GM18499 (cell line): ENCODE data around the gene DRGX.

Experiments used
- ATAC-seq: cut with Tn5 transposase; IDR thresholded peaks from one replicate; pipeline ENCODE4 v1.9.1; 2021; ENCODE audit warnings: moderate number of reproducible peaks; ENCODE audit not compliant: insufficient read depth, unreplicated experiment

DRGX gene

DNA sequence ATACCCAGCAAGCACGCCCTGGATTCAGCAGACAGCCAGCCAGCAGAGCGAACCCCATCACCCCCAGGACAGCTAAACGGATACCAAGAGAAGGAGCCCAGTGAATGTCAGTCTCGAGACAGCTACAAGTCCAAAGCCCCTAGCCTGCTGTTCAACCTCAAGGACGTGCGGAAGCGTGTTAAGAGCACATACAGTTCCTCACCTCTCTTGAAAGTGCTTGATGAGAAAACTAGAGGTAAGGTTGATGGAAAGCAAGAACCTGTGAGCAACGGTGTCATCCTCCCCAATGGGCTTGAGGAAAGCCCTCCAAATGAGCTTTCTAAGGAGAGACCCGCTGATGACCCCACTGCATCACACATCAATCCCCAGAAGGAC, 72.0 kb downstream of the DRGX start:
- ATAC-seq: no peak

DNA sequence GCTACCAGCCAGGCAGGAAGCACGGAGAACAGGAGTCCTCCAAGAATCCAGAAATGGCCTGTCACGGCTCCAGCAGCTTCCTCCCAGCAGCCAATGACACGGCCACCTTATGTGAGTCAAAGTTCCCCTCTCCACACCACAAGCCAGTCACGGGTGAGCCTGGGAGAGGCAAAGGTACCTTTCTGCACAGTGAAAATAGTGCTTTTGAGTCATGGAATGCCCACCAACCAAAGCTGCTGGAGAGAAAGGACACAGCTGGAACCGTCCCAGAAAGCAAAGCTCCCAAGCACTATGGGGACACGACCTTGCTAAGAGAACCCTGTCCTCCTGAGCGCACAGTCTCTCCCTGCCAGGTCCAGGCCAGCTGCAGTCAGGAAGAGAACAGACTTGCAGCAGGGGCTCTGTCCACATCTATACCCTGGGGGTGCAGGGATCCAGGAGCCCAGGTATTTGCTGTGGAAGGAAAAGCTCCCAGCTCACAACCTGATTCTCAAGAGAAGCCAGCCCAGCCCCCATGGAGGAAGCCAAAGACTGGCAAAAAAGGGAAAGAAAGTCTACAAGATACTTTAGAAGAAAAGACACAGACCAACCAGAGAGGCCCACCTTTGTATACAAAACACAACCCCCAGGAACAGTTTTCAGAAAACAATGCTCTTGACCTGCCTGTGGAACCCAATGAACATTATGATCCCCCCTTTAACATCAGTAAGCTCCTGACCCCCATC, 72.6 kb downstream of the DRGX start:
- ATAC-seq: no peak

DNA sequence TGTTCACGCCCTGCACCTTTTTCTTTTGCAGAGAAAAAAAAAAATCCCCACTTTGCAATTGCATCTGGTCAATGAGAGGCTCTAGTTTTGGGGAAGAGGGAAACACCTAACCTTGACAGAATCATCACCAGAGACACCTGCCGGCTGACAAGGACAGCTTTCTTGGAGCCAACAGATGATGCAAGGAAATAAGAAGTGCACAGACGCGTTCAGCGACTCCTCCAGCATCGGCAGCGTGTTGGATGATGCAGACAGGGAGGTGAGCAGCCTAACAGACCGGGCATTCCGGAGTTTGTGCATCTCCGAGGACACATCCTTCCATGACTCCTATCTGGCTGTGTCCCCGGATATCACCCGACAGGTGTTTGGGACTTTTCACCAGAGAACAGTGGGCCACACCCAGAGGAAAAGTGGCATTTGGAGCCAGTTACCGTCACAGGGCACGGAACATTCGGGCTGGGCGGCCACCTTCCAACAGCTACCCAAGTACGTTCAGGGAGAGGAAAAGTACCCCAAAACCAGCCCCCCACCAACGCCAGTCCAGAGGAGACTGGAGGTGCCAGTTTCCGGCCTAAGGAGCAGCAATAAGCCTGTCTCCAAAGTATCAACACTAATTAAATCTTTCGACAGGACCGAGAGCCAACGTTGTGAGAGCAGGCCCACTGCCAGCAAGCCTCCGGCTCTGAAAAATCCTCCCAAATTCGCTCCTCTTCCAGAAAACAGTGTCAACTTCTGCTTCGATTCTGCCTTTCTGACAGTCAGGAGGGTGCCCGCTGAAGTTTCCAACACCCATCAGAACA, 73.3 kb downstream of the DRGX start:
- ATAC-seq: no peak

DNA sequence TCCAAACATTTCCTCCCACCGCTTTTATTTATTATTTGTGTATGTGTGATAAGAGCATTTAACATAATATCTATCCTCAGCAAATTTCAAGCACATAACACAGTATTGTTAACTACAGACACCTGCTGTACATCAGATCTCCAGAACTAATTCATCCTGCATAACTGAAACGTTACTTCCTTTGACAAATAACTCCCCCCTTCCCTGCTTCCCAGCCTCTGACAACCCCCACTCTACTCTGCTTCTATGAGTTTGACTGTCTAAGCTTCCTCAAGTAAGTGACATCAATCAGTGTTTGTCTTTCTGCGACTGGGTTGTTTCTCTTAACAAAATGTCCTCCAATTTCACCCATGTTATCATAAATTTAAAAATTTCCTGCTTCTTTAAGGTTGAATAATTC, 74.9 kb downstream of the DRGX start:
- ATAC-seq: no peak

DNA sequence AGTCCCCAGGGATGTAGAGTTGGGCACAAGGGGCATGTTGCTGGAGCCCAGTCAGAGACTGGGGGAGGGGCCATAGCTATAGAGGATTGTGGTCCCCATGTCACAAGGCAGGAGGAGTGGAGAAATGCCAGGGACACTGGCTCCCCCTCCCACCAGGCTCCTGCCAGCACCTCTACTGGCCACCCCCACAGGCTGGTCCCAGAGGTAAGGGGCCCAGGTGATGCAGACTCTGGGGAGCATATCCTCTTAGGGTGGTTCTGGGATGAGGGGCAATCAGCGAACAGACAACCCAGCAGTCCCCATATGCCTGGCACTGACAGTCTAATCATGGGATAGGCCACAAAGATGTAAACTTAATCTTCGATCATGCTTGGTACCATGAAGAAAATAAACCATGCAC, 75.7 kb downstream of the DRGX start:
- no peak for ATAC-seq

DNA sequence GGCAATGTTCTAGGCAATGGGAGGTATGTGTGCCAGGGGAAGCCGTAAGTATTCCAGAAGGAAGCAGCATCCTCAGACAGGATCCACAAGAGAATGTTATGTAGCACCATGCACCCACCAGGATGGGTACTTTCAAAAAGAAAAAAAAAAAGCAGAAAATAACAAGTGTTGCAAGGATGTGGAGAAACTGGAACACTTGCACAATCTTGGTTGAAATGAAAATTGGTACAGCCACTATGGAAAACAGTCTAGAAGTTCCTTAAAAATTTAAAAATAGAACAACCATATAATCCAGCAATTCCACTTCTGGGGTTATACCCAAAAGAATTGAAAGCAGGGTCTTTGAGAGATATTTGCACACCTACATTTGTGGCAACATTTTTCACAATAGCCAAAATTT, 76.7 kb downstream of the DRGX start:
- no peak for ATAC-seq

DNA sequence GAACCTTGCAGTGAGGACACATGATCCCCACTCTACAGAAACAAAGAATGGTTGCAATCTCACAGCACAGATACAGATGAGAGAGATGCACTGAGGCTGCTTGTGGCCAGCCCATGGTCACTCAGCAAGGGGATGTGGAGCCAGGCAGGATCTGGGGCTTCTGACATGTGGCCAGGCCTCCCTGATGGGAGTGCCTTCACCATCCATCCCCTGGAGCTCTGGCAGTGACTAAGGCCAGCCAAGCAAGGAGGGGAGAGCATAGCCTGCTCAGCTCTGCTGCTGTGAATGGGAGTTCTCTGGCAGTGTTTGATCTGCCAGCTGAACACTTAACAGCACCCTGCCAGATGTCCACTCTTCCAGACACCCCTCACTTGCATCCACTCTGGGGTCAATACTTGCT, 77.1 kb downstream of the DRGX start:
- no peak for ATAC-seq

DNA sequence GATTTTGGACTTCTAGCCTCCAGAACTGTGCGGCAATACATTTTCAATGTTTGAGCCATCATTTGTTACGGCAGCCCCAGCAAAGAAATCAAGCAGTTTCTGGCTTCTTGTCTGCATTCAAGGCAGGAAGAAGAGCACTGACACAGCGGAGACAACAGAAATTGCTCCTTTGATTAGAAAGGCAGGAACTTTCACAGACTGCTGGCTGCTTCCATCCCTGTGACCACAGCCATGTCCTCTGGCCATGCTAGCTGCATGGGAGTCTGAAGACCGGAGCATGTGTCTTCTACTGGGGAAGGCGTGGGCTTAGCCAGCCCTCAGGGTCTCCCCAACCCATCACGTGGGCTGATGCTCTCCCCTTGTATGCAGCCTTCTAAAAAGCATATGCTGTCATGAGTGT, 77.9 kb downstream of the DRGX start:
- no peak for ATAC-seq

DNA sequence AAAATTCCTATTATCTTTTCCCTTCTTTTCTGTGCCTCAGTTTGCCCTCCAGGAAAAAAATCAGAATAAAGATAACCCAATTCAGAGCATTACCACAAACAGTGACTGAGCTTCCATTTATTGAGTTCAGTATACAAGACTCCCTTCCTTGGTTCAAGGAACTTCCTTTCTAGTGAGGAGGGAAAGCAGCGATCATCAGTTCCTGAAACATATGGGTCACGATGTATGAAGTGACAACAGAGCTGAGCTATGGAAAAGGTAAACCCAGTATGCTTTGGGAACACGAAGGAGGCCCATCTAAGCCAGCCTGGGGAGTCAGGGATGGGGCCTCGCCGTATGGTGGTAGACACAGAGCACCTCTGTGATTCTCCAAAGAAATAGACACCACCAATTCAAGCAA, 81.1 kb downstream of the DRGX start:
- ATAC-seq: no peak
